Trophoblast cell (in vitro differentiated cells and primary cell): ENCODE results near the gene BCO1.
A peak's percentile ranks its signal among the peaks of the same experiment; 100 is the strongest.

Source experiments
- DNase-seq, 2 donors: peaks; one replicate each; pipeline ENCODE4 v3.0.0-alpha.2; 2016
- H2AFZ ChIP-seq: 2 replicates; pipeline ENCODE4 v1.6.1; 2013; ENCODE audit warnings: low read length, moderate library complexity, mild to moderate bottlenecking; ENCODE audit not compliant: insufficient read depth, poor library complexity
- H2AK5ac ChIP-seq: 2 replicates; pipeline ENCODE4 v1.6.1; 2013; ENCODE audit warnings: mild to moderate bottlenecking, low read length
- H2BK120ac ChIP-seq: 2 replicates; pipeline ENCODE4 v1.6.1; 2013; ENCODE audit warnings: low read length, mild to moderate bottlenecking, moderate library complexity; ENCODE audit not compliant: insufficient read depth, poor library complexity
- H2BK12ac ChIP-seq: 2 replicates; pipeline ENCODE4 v1.6.1; 2013; ENCODE audit warnings: mild to moderate bottlenecking, low read length, moderate library complexity
- H2BK5ac ChIP-seq: 2 replicates; pipeline ENCODE4 v1.6.1; 2013; ENCODE audit warnings: low read length, low read depth, moderate library complexity, mild to moderate bottlenecking; ENCODE audit not compliant: poor library complexity
- H3K14ac ChIP-seq: 2 replicates; pipeline ENCODE4 v1.6.1; 2013; ENCODE audit warnings: mild to moderate bottlenecking, low read length
- H3K18ac ChIP-seq: 2 replicates; pipeline ENCODE4 v1.6.1; 2013; ENCODE audit warnings: mild to moderate bottlenecking, low read length
- H3K23ac ChIP-seq: 2 replicates; pipeline ENCODE4 v1.6.1; 2013; ENCODE audit warnings: low read length
- H3K27ac ChIP-seq: 2 replicates; pipeline ENCODE4 v1.5.1; 2013; ENCODE audit warnings: low read depth, mild to moderate bottlenecking, inconsistent platforms, low read length, moderate library complexity
- H3K27me3 ChIP-seq: 2 replicates; pipeline ENCODE4 v1.6.1; 2013; ENCODE audit warnings: inconsistent platforms, mild to moderate bottlenecking, low read length, moderate library complexity; ENCODE audit not compliant: insufficient read depth
- H3K36me3 ChIP-seq, 2 experiments: 1 replicate in 1 of 2; 2 replicates in 1 of 2; pipeline ENCODE4 v1.6.1; 2013; ENCODE audit warnings: low read length in 2 of 2, mild to moderate bottlenecking in 2 of 2, moderate library complexity in 1 of 2; ENCODE audit not compliant: insufficient read depth in 2 of 2, control insufficient read depth in 1 of 2
- H3K4ac ChIP-seq: 2 replicates; pipeline ENCODE4 v1.6.1; 2013; ENCODE audit warnings: low read depth, mild to moderate bottlenecking, low read length, moderate library complexity
- H3K4me1 ChIP-seq, 2 experiments: 1 replicate in 1 of 2; 2 replicates in 1 of 2; pipeline ENCODE4 v1.6.1; 2013; ENCODE audit warnings: low read length in 2 of 2, mild to moderate bottlenecking in 2 of 2, moderate library complexity in 1 of 2; ENCODE audit not compliant: insufficient read depth in 2 of 2, control insufficient read depth in 1 of 2
- H3K4me2 ChIP-seq: 2 replicates; pipeline ENCODE4 v1.6.1; 2013; ENCODE audit warnings: inconsistent platforms, mild to moderate bottlenecking, low read length, moderate library complexity
- H3K4me3 ChIP-seq: 2 replicates; pipeline ENCODE4 v1.5.1; 2013; ENCODE audit warnings: mild to moderate bottlenecking, low read depth, low read length, inconsistent platforms
- H3K79me1 ChIP-seq: one replicate; pipeline ENCODE4 v1.6.1; 2013; ENCODE audit warnings: low read length
- H3K79me2 ChIP-seq: 2 replicates; pipeline ENCODE4 v1.6.1; 2013; ENCODE audit warnings: low read length, mild to moderate bottlenecking; ENCODE audit not compliant: control insufficient read depth, insufficient read depth, poor library complexity
- H3K9ac ChIP-seq: 2 replicates; pipeline ENCODE4 v1.6.1; 2013; ENCODE audit warnings: mild to moderate bottlenecking, low read length
- H3K9me3 ChIP-seq: 2 replicates; pipeline ENCODE4 v1.6.1; 2013; ENCODE audit warnings: low read depth, mild to moderate bottlenecking, control low read depth, inconsistent platforms, low read length; ENCODE audit not compliant: insufficient read depth
- H4K12ac ChIP-seq: 2 replicates; pipeline ENCODE4 v1.6.1; 2013; ENCODE audit warnings: low read depth, mild to moderate bottlenecking, low read length, moderate library complexity
- H4K8ac ChIP-seq: 2 replicates; pipeline ENCODE4 v1.6.1; 2013; ENCODE audit warnings: low read depth, mild to moderate bottlenecking, low read length, moderate library complexity
- H4K91ac ChIP-seq: one replicate; pipeline ENCODE4 v1.6.1; 2013; ENCODE audit warnings: low read depth, mild to moderate bottlenecking, low read length, moderate library complexity
- WGBS: extraction: QIAGEN DNeasy Blood & Tissue Kit; methylation state at CpG from one replicate; pipeline ENCODE4 v1.1.7; 2013; ENCODE audit warnings: missing lambda C conversion rate; ENCODE audit not compliant: insufficient read length, insufficient coverage; ENCODE audit errors: extremely low coverage; 5-methylcytosine and 5-hydroxymethylcytosine counted together

BCO1 gene

DNA sequence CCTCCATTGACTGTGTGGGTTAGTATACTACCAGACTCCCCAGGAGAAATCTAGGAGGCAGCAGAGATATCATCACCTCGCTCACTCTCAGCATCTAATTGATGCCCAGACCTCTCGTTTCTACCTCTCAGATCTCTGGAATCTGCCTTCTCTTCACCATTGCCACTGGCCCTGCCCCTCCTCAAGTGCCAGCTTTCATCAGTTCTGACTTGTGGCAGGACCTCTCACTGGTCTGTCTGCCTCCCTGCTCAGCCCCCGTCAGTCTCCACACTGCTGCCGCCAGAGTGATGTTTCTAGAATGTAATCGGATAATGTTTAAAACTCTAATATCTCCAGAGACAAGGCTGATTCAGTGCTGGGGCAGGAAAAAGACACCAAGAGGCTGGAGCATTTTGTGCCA lies 91.5 kb downstream of the BCO1 start:
- H2BK120ac ChIP-seq, result no peak overlapping the region
- H4K12ac ChIP-seq, result no peak overlapping the region
- no peaks in the 10 kb centered on the region for H3K4me1 ChIP-seq
- no peak overlapping the region for H3K9ac ChIP-seq
- WGBS, result no CpG with 5 or more reads among the region's 5 CpGs
- H2BK12ac ChIP-seq, result no peak overlapping the region
- H3K79me1 ChIP-seq, result no peaks in the 10 kb centered on the region
- peak overlapping the region; percentile 24 for H3K4ac ChIP-seq
- DNase-seq, result no peak
- H2AK5ac ChIP-seq, result no peak overlapping the region
- H3K79me2 ChIP-seq, result no peaks in the 10 kb centered on the region
- no peaks in the 10 kb centered on the region for H3K36me3 ChIP-seq
- no peak overlapping the region for H3K23ac ChIP-seq
- H3K4me3 ChIP-seq, result no peak overlapping the region
- peaks cover 1% of the 10 kb centered on the region for H3K9me3 ChIP-seq
- no peak overlapping the region for H4K91ac ChIP-seq
- no peak overlapping the region for H4K8ac ChIP-seq
- H2AFZ ChIP-seq, result no peak overlapping the region
- no peak overlapping the region for H3K18ac ChIP-seq
- H3K14ac ChIP-seq, result no peak overlapping the region
- no peak overlapping the region for H2BK5ac ChIP-seq
- no peak overlapping the region for H3K27ac ChIP-seq
- no peaks in the 10 kb centered on the region for H3K27me3 ChIP-seq
- no peak overlapping the region for H3K4me2 ChIP-seq

DNA sequence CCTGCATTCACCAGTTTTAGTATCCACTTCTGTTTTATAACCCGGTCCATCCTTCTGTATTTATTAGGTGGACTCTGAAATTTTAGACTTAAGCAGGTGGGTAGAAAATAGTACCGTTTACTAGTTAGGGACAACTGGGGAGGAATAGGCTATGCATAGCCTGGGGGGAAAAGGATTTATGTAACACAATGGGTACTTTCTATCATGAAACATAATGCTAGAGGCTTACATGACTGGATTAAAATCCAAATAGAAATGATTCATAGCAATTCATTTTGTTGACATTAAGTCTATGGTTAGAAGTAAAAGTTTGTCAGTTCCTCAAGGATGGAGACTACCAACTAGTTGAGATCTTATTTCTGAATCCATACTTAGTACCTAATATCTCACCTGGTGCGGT lies 94.9 kb downstream of the BCO1 start:
- no CpG with 5 or more reads among the region's 3 CpGs for WGBS
- Histone ChIP-seq H2BK5ac (no peak overlapping the region), H3K4me2 (no peak overlapping the region), H3K23ac (no peak overlapping the region), H3K27ac (no peak overlapping the region), H4K91ac (no peak overlapping the region), H4K12ac (no peak overlapping the region), H3K4me1 (no peaks in the 10 kb centered on the region), H3K14ac (no peak overlapping the region), H3K36me3 (no peaks in the 10 kb centered on the region), H2AK5ac (no peak overlapping the region), H4K8ac (no peak overlapping the region), H3K9me3 (peaks cover 1% of the 10 kb centered on the region), H3K9ac (no peak overlapping the region), H2BK120ac (no peak overlapping the region), H2BK12ac (no peak overlapping the region), H2AFZ (no peak overlapping the region), H3K79me2 (no peaks in the 10 kb centered on the region), H3K18ac (no peak overlapping the region), H3K4me3 (no peak overlapping the region), H3K4ac (no peak overlapping the region), H3K27me3 (no peaks in the 10 kb centered on the region), H3K79me1 (no peaks in the 10 kb centered on the region)
- no peak for DNase-seq

DNA sequence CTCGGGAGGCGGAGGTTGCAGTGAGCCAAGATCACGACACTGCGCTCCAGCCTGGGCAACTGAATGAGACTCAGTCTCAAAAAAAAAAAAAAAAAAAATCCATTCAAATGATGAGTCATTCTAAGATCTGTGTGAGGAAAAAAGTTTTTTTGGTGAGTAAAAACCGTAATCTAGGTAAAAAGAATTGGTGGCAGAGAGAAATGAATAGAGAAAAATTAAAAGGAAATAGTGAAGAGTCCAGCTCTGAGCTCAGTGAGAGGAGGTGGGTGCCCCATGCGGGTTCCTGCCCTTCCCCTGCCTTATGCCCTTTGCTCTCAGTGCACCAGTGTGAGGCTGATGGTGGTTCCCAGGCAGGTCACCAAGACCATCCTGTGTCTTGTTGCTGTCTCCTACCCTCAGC lies 97.2 kb downstream of the BCO1 start:
- DNase-seq, result no peak
- WGBS, result 100% methylated on average over 1 of the region's 6 CpGs

DNA sequence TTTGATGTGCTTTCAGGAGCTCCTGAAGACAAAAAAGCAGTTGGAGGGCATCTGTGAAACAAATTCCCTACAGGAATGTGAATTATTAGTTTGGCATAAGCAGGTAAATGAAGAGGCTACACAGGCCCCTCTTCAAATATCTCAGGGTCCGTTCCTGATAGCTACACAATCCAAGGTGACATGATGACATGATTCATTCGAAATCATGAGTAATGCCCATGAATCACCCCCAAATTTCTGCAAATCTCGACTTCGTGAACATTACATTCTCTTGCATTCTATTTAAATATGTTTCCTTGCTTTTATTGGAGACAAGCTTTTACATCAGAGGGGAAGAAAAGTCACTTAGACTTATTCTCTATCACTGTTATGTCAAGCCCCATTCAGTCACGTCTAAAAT lies 98.6 kb downstream of the BCO1 start:
- no CpG with 5 or more reads among the region's 5 CpGs for WGBS
- H4K12ac ChIP-seq, result no peak overlapping the region

More for the DNA sequence above, 97.2 kb downstream of the BCO1 start:
- no peaks in the 10 kb centered on the region for H3K4me1 ChIP-seq
- H3K36me3 ChIP-seq, result peaks cover 0 to 1% of the 10 kb centered on the region in 2 experiments
- no peak overlapping the region for H3K4me3 ChIP-seq
- no peak overlapping the region for H3K27ac ChIP-seq
- H2BK5ac ChIP-seq, result no peak overlapping the region
- no peak overlapping the region for H2AK5ac ChIP-seq
- H2BK120ac ChIP-seq, result no peak overlapping the region
- H2AFZ ChIP-seq, result no peak overlapping the region
- H3K4ac ChIP-seq, result no peak overlapping the region
- no peak overlapping the region for H3K4me2 ChIP-seq
- H4K91ac ChIP-seq, result no peak overlapping the region
- H3K23ac ChIP-seq, result no peak overlapping the region
- H4K8ac ChIP-seq, result no peak overlapping the region
- no peak overlapping the region for H2BK12ac ChIP-seq
- no peak overlapping the region for H3K9ac ChIP-seq
- peaks cover 1% of the 10 kb centered on the region for H3K9me3 ChIP-seq
- H3K79me2 ChIP-seq, result no peaks in the 10 kb centered on the region
- H3K18ac ChIP-seq, result no peak overlapping the region
- no peak overlapping the region for H3K14ac ChIP-seq
- H3K27me3 ChIP-seq, result no peaks in the 10 kb centered on the region
- H4K12ac ChIP-seq, result no peak overlapping the region
- H3K79me1 ChIP-seq, result no peaks in the 10 kb centered on the region

More for the DNA sequence above, 98.6 kb downstream of the BCO1 start:
- no peak overlapping the region for H2BK120ac ChIP-seq
- H3K18ac ChIP-seq, result no peak overlapping the region
- H3K79me1 ChIP-seq, result no peaks in the 10 kb centered on the region
- peaks cover 0 to 1% of the 10 kb centered on the region in 2 experiments for H3K36me3 ChIP-seq
- H3K27me3 ChIP-seq, result no peaks in the 10 kb centered on the region
- H2BK12ac ChIP-seq, result no peak overlapping the region
- no peaks in the 10 kb centered on the region for H3K4me1 ChIP-seq
- H3K9me3 ChIP-seq, result peaks cover 1% of the 10 kb centered on the region
- no peak overlapping the region for H2AK5ac ChIP-seq
- H2BK5ac ChIP-seq, result no peak overlapping the region
- no peak overlapping the region for H3K14ac ChIP-seq
- no peak overlapping the region for H3K23ac ChIP-seq
- H3K4me2 ChIP-seq, result no peak overlapping the region
- no peak overlapping the region for H3K4me3 ChIP-seq
- H3K9ac ChIP-seq, result no peak overlapping the region
- no peak overlapping the region for H4K91ac ChIP-seq
- no peak overlapping the region for H3K4ac ChIP-seq
- H3K79me2 ChIP-seq, result no peaks in the 10 kb centered on the region
- no peak overlapping the region for H3K27ac ChIP-seq
- H4K8ac ChIP-seq, result no peak overlapping the region
- no peak for DNase-seq
- H2AFZ ChIP-seq, result no peak overlapping the region
